Right lobe of liver (tissue), 4 donors: Measurements from ENCODE around the gene CCL22.

Source experiments
- CTCF ChIP-seq, 4 donors: fragments of 200-600 bp in 3 of 4; fragments of 450-650 bp in 1 of 4; IDR thresholded peaks; one replicate each; pipeline versions ENCODE4 v1.5.1 to v1.8.0; 2016 to 2022; ENCODE audit warnings: antibody characterized with exemption in 4 of 4, mild to moderate bottlenecking in 2 of 4
- POLR2A ChIP-seq: fragments of 450-650 bp; IDR thresholded peaks from one replicate; pipeline ENCODE4 v1.6.1; 2017; ENCODE audit warnings: antibody characterized with exemption, mild to moderate bottlenecking
- donor health status: DM: no; HTN: no; CAD: no.
- donor health status: DM: no; HTN: no; CAD: no.
- donor health status: DM: no; HTN: yes; CAD: no.

GRCh38 chr16:57387598-57388354 lies 29.2 kb downstream of the CCL22 start:
- TF ChIP-seq CTCF (IDR thresholded peaks at IDR 0.05) (no peak), POLR2A (no peak)
